ENCODE data around the gene CD180.

DNA sequence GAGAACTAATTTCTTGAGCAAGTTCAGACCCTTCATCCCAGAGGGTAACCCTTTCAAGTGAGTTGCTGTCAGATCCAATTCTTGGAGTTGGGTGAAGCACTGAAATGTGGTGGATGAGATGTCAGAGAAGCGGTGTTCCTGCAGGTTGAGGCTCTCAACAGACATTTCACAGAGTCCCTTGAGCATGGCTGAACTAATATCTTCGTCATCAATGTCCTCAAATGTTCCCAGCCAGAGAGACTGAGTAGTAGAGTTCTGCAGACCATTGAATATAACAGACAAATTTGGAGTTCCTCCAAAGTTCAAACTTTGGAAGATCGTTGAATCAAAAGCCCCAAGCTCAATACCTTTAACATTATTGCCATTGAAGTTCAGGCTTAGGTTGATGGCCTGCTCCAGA is 12.7 kb downstream of the CD180 start:
- TF ChIP-seq, protein P1, sequence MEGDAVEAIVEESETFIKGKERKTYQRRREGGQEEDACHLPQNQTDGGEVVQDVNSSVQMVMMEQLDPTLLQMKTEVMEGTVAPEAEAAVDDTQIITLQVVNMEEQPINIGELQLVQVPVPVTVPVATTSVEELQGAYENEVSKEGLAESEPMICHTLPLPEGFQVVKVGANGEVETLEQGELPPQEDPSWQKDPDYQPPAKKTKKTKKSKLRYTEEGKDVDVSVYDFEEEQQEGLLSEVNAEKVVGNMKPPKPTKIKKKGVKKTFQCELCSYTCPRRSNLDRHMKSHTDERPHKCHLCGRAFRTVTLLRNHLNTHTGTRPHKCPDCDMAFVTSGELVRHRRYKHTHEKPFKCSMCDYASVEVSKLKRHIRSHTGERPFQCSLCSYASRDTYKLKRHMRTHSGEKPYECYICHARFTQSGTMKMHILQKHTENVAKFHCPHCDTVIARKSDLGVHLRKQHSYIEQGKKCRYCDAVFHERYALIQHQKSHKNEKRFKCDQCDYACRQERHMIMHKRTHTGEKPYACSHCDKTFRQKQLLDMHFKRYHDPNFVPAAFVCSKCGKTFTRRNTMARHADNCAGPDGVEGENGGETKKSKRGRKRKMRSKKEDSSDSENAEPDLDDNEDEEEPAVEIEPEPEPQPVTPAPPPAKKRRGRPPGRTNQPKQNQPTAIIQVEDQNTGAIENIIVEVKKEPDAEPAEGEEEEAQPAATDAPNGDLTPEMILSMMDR (IDR thresholded peaks at IDR 0.05): no peak
- no peak for TF ChIP-seq POLR2AphosphoS5 (IDR thresholded peaks at IDR 0.05)

Data from breast epithelium (tissue), 3 donors.